Measurements from ENCODE around the gene EVPLL.
"Not testable (repeated sequence)": the region's sequence is repeated elsewhere in the genome, so short reads cannot be mapped to it uniquely, and the experiment has no call there.

- not testable (repeated sequence) for TF ChIP-seq POLR2AphosphoS5, POLR2A, TAF1 (IDR thresholded peaks at IDR 0.05; ENCODE audit: low read depth, low read length)
These were observed 4.4 kb upstream of the EVPLL start for GRCh38 chr17:18373181-18373580.

Data from GM12891 (cell line).